Measurements from ENCODE around the gene SYAP1.
"Not testable (repeated sequence)": the region's sequence is repeated elsewhere in the genome, so short reads cannot be mapped to it uniquely, and the experiment has no call there.

The SYAP1 gene, protein sequence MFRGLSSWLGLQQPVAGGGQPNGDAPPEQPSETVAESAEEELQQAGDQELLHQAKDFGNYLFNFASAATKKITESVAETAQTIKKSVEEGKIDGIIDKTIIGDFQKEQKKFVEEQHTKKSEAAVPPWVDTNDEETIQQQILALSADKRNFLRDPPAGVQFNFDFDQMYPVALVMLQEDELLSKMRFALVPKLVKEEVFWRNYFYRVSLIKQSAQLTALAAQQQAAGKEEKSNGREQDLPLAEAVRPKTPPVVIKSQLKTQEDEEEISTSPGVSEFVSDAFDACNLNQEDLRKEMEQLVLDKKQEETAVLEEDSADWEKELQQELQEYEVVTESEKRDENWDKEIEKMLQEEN

DNA sequence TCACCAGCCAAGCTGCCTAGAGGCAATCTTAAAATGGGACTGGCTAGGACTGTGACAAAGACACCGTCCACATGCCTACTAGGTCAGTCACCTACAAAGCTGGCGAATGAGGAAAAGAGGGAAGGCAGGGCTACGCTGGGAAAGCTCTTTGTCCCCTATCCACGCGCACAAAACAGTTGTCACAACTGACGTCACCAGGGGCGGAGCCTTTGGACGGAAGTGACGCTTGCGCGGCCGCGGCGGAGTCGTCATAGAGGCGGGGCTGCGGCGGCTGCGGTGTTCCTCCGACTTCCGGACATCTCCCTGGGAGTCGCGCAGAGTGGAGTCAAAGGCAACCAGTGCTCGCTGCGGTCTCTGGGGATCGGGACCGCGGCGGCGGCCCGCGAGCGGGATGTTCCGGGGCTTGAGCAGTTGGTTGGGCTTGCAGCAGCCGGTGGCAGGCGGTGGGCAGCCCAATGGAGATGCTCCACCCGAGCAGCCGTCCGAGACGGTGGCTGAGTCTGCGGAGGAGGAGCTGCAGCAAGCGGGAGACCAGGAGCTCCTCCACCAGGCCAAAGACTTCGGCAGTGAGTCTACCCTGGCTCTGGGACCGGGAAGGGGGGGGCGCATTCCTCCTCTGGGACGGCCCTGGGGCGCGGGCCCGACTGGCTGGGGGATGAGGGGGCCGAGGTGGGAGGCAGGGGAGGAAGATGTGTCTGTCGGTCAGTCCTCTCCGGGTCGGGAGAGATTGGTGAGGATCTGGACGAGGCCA is at the start of gene SYAP1:
SYAP1 (plus strand) TSS at position 279 of the 751 bp plus-strand sequence; CDS start at position 392, 113 bp downstream.
- peak; percentile 84 to 99 (median 92) for DNase-seq

DNA sequence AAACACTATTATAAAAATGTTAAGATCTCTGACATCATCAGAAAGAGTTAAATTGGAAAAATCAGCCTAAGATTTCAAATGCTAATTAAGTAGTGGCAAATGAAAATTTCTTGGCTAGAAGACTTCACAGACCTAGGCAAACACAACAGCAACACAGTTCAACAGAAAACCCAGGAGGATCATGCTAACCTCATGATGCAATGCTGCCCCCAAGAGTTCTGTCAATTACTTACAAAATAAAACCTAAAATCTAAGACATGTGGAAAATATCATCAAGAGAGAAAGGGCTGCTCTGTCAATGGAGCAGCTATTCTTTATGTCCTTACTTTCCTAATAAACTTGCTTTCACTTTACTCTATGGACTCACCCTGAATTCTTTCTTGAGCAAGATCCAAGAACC is 48.4 kb upstream of the SYAP1 start:
- peak in 4 of 6 experiments; percentile 0 to 44 (median 26) for DNase-seq

DNA sequence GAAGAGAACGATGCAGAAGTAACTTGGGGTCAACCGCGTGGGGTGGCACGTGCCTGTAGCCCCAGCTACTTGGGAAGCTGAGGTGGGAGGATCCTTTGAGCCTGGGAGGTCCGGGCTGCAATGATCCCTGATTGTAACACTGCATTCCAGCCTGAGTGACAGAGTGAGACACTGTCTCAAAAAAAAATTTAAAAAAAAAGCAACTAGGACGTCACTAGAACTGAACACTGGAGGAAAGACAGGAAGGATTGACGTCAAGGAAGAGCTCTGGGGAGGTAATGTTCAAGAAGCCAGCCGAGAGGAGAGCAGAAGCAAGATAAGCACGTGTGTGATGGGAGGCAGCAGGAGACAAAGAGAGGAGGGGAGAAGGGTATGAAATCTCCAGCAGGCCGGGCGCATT is 40.7 kb upstream of the SYAP1 start:
- DNase-seq = no peak

DNA sequence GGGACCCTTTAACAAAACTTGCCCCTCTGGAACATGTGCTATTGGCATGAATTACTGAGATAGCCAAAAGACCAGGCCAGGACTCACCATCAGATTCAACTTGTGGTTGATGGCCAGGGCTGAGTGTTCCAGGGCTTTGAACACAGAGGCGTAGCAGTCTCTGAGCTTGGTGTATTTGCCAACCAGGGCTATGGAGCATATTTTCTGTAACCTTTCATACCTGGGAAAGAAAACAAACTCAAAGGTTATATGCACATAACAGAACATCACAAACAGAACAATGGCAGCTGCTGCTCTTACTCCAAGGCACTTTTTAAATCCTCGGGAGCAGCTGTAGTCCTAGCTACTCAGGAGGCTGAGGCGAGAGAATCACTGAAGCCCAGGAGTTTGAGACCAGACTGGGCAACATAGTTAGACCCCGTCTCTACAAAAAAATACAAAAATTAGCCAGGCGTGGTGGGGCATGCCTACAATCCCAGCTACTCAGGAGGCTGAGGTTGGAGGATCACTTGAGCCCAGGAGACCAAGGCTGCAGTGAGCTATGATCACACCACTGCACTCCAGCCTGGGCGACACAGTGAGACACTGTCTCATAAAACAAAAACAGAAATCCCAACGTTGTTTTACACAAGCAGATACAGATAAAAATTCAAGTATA is 36.3 kb upstream of the SYAP1 start:
- DNase-seq = no peak

DNA sequence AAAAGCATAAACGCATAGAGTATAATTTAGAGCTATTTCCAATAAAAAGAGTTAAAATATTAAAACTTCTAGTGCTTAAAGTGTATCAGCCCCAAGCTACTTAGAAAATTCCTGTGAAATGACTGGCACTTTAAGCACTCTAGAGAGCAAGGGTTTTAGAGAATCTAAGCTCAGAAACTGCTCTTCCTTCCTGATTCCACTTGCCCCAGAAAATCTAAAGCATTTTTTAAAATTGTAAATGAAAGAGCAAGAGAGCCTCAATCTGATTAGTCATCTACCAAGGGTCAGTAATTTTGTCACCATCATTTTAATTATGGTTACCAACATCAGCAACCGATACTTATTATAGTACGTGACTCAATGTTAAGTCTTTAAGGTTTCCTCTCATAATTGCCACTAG is 31.9 kb upstream of the SYAP1 start:
- DNase-seq = no peak

DNA sequence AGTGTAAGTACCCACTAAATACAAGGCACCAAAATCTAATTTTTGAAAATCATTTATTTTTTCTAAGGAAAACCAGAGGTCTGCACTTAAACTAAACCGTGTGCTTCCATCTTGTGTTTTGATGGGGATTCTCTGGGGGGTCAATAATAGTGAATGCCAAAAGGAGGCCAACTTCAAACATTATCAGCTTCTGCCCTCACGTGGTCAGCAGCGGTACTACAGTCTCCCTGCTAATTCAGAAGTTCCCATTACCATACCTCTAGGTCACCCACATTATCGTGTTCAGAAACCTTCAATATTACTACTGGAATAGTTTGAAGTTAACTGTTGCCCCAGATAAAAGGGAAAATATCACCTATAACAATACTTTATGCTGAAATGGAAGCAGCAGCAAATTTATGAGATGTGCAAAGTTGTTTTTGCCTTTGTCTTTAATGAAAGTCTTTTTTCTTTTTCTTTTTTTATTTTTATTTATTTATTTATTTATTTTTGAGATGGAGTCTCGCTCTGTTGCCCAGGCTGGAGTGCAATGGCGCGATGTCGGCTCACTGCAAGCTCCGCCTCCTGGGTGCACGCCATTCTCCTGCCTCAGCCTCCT is 24.2 kb upstream of the SYAP1 start:
- DNase-seq = peak; percentile 2 to 62 (median 40)

DNA sequence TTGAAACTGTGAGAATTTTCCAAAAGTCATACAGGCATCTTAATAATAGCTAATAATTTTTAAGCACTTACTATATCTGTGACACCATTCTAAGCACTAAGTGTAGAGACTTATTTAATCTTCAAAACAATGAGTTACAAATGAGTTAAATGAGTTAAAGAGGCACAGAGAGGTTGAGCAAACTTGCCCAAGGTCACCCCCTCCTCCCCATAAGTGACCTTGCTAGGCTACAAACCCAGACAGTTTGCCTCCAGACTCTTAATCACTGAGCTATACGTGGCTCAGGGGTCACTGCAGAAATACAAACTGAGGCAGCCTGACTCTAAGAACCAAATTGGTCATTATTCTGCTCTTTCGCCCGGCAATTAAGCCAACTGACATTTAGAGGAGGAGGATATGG is 22.5 kb upstream of the SYAP1 start:
- no peak for DNase-seq

DNA sequence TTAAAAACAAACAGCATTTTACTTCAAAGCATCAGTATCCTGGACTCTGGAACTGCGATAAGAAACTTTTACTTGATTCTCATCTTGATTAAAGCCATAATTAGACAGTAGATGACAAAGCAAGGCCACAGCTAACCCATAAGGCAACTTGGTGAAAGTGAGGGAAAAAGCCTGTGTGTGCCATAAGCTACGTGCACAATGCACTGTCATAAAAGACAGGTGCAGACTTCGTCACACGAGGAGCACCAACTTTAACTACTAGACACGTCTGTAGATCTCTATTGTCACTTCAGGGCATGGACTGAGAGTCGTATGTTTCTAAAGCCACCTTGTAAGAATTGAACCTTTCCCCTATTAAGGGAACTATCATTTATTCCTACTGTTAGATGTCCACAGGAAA is 20.0 kb upstream of the SYAP1 start:
- DNase-seq = no peak

DNA sequence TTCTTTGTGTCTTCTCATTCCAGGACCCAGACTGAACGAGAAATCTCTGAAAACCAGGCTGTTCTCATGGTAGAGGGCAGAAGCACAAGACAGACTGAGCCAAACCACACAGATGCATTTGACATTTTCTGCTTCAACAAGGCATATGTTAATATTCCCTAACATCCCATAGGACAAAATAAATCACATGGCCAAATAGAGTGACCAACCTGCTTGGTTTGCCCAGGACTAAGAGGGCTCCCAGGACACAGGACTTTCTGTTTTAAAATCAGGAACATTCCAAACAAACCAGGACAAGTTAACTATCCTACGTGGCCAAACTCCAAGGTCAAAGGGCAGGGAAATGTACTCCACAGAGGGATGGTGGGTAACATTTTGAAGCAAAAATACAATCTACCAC is 18.7 kb upstream of the SYAP1 start:
- no peak for DNase-seq

DNA sequence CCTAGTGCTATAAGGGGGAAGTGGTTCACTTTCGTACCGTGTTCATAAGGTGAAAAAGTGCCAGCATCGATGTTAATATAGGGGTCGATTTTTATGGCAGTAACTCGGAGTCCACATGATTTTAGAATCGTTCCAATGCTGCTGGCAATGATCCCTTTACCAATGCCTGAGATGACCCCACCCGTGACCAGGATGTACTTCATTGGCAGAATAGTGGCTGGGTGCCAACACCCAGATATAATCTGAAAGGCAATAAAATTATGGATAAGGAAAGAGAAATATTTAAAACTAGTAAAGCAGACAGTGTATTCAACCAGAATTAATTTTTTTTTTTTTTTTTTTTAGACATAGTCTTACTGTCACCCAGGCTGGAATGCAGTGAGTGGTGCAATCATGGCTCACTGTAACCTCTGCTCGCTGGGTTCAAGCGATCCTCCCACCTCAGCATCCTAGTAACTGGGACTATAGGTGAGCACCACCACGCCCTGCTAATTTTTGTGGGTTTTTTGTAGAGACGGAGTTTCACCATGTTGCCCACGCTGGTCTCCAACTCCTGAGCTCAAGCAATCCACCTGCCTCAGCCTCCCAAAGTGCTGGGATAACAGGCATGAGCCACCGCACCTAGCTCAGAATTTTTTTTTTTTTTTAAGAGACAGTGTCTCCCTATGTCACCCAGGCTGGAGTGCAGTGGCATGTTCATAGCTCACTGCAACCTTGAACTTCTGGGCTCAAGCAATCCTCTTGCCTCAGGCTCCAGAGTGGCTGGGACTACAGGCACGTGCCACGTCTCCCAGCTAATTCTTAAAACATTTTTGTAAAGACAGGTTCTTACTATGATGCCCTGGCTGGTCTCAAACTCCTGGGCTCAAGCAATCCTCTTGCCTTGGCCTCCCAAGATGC is 16.5 kb upstream of the SYAP1 start:
- DNase-seq = no peak

DNA sequence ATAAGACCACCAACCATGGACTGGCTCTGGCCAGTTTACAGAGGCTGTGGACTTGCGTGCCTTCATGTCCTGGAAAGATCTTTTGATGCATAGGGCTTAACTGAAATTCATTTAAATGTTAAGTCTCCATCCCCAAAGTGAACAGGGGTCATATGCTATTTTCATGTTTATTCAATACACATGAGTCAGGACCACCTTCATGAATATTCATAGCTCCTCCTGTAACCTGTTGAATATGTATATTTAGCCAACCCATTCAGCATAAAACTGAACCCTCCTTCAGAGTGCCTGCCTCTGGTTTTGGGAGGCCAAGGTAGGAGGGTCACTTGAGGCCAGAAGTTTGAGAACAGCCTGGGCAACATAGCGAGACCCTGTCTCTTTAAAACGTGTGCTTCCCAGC is 14.0 kb upstream of the SYAP1 start:
- no peak for DNase-seq

DNA sequence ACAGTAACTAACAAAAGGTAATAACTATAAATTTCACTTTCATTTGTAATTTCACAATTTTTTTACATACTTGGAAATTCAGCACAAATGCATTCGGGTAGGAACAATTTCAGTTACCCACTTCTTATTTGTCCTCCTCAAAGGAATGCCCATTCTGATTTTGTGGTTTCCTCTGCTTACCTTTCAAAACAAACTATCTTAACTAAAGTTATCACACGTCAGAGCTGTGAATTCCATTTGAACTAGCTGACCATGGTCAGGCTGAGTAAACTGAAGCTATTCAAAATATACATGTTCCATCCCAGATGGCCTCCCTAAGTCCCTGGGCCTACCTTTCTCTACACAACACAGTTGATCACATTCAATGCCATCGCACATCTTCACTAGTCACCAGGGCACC is 11.4 kb upstream of the SYAP1 start:
- DNase-seq = no peak

DNA sequence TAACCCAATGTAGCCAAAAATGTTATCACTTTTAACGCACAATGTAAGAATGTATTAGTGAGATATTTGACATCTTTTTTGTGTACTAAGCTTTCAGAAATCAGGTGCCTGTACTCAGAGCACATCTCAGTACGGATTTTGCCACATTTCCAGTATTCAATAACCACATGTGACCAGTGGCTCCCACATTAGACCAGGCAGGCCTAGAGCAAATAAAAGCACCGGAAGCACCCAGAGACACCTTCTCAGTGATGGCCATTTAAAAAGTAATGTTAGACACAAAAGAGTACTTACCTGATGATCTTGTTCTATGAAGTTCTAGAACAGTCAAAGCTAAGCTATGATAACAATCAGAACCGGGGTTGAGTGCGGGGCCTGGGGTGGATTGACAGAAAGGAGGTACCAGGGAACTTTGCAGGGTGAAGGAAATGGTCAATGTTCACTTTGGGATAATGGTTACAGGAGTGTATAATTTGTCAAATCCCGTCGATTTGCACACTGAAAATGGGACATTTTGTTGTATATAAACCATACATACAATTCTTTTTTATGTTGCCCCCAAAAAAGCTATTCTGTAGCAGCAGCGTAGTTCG is 8.1 kb upstream of the SYAP1 start:
- no peak for DNase-seq

DNA sequence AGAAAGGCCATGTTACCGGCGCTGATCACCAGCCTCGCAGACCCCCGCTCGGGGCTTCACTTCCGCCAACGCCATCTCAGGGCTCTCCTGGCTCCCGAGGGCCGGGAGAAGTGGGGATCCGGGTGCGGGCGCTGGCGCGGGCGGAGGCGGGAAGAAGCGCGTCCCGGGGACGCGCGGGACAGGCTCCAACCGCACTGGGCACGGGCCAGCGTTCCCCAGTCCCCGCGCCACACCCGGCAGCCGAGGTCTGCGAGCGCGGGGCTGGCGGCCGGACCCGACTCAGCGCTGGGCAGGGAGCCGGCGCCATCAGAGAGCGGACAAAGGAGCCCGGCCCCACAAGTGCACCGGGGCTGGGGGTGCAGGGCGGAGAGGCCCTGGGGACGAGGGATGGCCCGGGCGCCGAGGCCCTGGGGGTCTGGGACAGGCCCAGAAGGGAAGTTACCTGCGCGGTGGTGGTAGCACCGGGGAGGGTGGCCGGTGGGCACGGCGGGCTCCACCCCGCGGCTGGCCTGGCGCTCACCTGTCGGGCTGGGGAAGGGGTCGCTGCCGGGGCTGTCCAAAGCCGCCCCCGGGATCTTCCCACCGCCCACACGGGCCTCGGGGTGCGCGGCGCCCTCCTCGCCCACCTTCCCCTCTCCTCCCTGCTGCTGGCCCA is 7.4 kb upstream of the SYAP1 start:
- peak in 2 of 6 experiments; percentile 0 to 49 for DNase-seq

DNA sequence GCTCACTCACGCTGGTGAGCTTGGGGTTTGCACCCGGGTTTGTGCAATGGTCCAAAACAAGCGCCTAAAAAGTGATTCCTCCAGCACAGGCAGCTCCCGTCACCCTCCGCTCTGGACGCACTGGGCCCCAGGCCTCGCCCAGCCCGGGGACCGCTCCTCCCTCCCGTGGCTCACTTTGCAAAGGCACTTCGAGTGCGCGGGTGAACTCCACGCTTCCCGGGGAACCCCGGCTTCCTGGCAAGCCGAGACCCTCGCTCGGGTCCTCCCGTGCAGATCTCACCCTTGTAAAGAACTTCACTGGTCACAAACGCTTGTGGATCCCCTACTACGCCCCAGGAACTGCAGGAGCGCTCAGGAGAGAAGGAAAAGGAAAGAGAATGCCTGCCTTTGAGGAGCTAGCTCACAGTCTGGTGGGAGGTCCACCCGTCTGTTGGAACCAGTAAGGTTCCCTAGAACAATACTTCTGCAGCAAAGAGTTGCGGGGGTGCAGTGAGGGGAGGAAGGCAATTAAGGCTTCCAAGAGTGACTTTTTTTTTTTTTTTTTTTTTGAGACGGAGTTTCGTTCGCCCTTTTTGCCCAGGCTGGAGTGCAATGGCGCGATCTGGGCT is 6.8 kb upstream of the SYAP1 start, which contains the start of gene CTPS2:
CTPS2 (minus strand) TSS at position 122 of the 608 bp plus-strand sequence. CDS start 9,767 bp downstream, outside the sequence.
- DNase-seq = peak; percentile 7 to 49 (median 20)

DNA sequence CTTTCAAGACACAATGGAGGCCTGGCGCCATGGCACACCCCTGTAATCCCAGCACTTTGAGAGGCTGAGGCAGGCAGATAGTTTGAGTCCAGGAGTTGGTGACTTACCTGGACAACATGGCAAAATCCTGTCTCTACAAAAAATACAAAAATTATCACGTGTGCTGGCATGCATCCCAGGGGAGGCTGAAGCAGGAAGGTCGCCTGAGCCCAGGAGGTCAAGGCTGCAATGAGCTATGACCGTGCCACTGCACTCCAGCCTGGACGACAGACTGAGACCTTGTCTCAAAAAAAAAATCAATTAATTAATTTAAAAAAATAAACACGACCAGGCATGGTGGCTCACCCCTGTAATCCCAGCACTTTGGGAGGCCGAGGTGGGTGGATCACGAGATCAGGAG is 4.9 kb upstream of the SYAP1 start:
- DNase-seq = no peak

DNA sequence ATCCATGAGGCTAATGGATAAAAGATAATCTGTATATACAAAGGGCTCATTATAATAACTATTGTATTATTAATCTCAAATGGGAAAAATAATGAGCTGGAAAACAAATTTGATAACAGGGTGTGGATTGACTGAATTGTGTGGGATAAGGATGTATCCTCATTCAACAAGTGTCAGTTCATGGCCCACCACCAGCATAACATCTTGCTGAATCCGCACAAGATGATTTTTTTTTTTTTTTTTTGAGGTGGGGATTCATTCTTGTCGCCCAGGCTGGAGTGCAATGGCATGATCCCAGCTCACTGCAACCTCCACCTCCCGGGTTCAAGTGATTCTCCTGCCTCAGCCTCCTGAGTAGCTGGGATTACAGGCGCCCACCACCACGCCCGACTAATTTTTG is 3.8 kb upstream of the SYAP1 start:
- DNase-seq = not testable (repeated sequence)

DNA sequence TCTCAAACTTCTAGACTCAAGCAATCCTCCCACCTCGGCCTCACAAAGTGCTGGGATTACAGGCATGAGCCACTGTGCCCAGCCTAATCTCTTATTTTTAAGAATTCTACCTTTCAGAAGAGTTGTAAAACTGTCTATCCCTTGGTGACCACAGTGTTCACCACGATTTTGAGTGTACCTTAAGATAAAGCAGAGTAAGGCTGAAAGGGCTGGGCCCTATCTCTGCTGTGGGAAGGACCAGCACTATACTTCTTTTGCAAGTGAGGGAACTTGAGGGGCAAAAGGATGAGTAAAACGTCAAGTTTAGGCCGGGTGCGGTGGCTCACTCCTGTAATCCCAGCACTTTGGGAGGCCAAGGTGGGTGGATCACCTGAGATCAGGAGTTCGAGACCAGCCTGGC is 3.0 kb upstream of the SYAP1 start:
- DNase-seq = not testable (repeated sequence)

DNA sequence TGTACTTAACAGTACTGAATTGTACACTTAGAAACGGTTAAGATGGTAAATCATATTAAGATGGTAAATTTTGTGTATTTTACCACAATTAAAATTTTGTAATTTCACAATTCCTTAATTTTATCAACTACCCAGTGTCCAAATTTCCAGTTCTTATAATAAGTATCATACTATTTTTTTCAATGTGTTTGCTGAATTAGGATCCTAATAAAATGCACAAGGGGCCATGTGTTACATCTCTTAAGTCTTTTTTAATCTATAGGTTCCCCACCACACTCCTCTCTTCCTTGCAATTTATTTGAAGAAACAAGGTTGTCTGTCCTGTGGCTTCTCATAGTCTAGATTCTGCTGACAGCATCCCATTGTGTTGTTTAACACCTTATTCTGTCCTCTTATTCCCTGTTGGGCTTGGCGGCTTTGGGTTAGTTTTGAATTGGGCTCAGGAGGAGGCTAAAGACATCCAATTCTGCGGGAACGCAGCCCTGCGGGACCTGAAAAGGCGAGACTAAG is 533 bp upstream of the SYAP1 start:
- DNase-seq = no peak

DNA sequence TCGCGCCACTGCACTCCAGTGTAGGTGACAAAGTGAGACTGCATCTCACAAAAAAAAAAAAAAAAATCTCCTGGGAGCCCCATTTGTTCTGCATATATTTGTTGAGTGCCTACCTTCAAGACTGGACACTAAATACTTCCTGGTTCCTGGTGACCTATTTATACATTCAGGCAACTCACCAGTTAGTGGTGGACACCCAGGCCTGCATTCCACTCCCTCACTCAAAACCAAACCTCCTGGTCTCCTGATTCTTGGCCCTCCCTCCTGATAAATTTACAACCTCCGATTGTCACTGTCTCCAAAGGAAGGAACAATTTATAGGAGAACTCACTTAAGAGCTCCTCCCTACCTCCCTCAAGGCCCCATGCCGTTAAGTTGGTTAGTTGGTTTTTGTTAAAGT is 3.1 kb downstream of the SYAP1 start:
- no peak for DNase-seq

DNA sequence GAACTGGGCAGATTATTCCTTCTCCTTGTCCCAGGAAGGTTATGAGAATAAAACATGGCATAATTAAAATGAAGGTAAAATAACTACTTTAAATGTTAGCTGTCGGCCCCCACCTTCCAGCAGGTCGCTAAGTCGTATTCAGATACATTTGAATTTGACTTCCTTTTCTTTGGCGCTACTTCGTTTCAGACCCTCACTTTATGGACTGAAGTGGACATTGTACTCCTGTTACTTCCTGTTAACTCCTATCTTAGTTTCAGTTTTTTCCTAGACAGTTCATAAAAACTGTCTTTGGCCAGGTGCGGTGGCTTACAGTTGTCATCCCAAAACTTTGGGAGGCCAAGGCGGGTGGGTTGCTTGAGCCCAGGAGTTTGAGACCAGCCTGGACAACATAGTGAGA is 5.7 kb downstream of the SYAP1 start:
- DNase-seq = no peak
